ENCODE data around the gene CABLES2. TPM values are rescaled to one million over a fixed set of nuclear protein-coding genes. Genes with fewer than 3 reads are reported as not detected.

Gene CABLES2
- total RNA-seq, 1 donor from 2014 or later, result 6.4 TPM

DNA sequence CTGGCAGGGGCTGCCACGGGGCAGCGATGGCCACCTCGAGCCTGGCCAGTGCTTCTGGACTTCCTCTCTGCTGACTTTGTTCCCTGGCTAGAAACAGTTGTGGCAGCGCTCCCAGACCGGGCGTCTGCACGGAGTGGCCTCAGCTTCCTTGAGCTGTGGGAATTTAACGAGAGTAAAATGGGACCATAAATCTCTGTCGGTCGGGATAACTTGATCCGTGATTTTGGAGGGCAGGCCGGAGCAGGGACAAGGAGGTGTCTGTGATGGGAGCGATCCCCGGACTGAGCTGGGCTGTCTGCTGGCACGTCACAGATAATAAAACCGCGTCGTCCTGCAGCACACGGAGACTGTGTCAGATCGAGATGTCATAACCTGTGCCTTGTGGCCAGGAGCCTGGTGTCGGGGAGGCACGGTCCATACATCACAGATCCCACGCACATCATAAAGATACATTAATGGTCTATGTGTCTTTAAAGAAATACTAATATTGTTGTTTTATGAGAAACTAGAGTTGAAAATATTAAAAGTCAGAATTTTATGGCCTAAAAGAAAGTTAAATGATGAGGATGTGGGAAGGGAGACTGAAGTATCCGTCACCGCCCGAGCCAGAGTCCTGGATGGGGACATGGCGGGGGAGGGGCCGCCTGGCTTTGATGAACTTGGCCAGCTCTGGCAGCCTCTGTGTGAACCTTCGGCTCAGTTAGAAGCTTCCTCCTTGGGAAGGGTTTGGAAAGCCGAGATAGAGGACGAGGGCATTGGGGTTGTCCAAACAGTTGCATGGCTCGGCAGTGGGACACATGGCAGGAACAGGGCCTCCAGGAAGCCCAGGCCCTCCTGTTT is 26.8 kb upstream of the CABLES2 start:
- Mint-ChIP-seq H3K4me3 (ENCODE audit: unreplicated experiment) (no peak overlapping the region), H3K27ac (ENCODE audit: unreplicated experiment) (no peak overlapping the region), H3K36me3 (ENCODE audit: low read depth) (no peaks in the 10 kb centered on the region), H3K4me1 (ENCODE audit: low read depth) (no peaks in the 10 kb centered on the region), H3K9me3 (ENCODE audit: low read depth) (no peaks in the 10 kb centered on the region), H3K27me3 (ENCODE audit: low read depth) (peaks cover 40% of the 10 kb centered on the region)
- TF ChIP-seq, protein P1, sequence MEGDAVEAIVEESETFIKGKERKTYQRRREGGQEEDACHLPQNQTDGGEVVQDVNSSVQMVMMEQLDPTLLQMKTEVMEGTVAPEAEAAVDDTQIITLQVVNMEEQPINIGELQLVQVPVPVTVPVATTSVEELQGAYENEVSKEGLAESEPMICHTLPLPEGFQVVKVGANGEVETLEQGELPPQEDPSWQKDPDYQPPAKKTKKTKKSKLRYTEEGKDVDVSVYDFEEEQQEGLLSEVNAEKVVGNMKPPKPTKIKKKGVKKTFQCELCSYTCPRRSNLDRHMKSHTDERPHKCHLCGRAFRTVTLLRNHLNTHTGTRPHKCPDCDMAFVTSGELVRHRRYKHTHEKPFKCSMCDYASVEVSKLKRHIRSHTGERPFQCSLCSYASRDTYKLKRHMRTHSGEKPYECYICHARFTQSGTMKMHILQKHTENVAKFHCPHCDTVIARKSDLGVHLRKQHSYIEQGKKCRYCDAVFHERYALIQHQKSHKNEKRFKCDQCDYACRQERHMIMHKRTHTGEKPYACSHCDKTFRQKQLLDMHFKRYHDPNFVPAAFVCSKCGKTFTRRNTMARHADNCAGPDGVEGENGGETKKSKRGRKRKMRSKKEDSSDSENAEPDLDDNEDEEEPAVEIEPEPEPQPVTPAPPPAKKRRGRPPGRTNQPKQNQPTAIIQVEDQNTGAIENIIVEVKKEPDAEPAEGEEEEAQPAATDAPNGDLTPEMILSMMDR (IDR thresholded peaks at IDR 0.05), result no peak
- DNase-seq (ENCODE audit: low spot score), result no peak

DNA sequence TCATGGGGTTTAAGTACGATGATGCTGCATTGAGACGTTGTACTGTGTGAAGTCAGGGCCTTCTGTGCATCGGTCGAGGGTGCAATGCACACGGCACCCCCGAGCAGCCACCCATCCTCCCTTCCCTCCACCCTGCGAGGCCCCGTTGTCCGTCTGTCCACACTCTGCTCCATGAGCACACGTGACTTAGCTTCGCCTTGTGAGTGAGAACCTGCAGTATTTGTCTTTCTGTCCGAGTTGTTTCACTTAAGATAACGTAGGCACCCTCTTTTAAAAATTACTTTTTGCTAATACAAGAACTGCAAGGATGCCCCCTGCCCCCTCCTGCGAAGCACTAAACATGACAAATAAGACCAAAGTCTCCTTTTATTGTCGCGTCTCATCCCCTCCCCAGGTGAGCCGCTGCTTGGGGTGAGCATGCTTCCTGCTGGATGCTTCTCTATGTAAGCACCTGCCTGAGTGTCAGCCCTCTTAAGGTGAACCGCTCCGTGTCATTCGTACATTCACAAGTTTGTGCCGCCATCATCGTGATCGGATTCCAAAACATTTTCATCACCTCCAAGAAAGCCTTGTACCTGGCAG is 23.9 kb upstream of the CABLES2 start:
- H3K4me3 Mint-ChIP-seq (ENCODE audit: unreplicated experiment), result no peak overlapping the region
- TF ChIP-seq, protein P1 (IDR thresholded peaks at IDR 0.05), result no peak
- no peak overlapping the region for H3K27ac Mint-ChIP-seq (ENCODE audit: unreplicated experiment)
- H3K9me3 Mint-ChIP-seq (ENCODE audit: low read depth), result no peaks in the 10 kb centered on the region
- no peak for DNase-seq (ENCODE audit: low spot score)
- H3K4me1 Mint-ChIP-seq (ENCODE audit: low read depth), result no peaks in the 10 kb centered on the region
- no peaks in the 10 kb centered on the region for H3K36me3 Mint-ChIP-seq (ENCODE audit: low read depth)
- peaks cover 37% of the 10 kb centered on the region for H3K27me3 Mint-ChIP-seq (ENCODE audit: low read depth)

DNA sequence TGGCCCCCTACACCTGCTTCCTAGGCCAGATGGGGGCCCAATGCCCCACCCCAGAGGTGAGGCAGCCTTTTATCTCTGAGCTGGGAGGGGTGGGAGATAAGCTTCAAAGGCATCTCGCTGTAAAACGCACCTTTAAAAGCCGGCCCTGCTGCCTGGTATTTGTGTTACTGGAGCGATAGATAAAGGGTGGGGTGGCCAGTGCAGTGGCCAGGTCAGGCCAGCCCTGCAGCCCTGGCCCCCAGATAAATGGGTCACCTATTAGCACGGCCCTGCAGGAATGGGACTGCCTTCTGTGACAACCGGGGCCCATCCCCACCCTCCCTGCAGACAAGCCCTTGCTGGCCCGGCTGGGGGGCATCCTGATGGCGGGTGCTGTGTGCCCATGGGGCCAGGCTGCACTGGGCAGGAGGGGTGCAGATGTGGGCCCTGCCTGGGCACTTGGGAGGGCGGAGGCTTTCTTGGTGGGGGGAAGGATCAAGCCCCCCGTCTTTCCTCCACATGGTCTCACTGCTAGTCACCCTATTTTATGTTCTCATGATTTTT is 23.3 kb upstream of the CABLES2 start:
- H3K4me3 Mint-ChIP-seq (ENCODE audit: unreplicated experiment), result no peak overlapping the region
- no peaks in the 10 kb centered on the region for H3K4me1 Mint-ChIP-seq (ENCODE audit: low read depth)
- no peak for DNase-seq (ENCODE audit: low spot score)
- H3K27me3 Mint-ChIP-seq (ENCODE audit: low read depth), result peaks cover 31% of the 10 kb centered on the region
- no peaks in the 10 kb centered on the region for H3K9me3 Mint-ChIP-seq (ENCODE audit: low read depth)
- no peak overlapping the region for H3K27ac Mint-ChIP-seq (ENCODE audit: unreplicated experiment)
- TF ChIP-seq, protein P1 (IDR thresholded peaks at IDR 0.05), result no peak
- no peaks in the 10 kb centered on the region for H3K36me3 Mint-ChIP-seq (ENCODE audit: low read depth)

DNA sequence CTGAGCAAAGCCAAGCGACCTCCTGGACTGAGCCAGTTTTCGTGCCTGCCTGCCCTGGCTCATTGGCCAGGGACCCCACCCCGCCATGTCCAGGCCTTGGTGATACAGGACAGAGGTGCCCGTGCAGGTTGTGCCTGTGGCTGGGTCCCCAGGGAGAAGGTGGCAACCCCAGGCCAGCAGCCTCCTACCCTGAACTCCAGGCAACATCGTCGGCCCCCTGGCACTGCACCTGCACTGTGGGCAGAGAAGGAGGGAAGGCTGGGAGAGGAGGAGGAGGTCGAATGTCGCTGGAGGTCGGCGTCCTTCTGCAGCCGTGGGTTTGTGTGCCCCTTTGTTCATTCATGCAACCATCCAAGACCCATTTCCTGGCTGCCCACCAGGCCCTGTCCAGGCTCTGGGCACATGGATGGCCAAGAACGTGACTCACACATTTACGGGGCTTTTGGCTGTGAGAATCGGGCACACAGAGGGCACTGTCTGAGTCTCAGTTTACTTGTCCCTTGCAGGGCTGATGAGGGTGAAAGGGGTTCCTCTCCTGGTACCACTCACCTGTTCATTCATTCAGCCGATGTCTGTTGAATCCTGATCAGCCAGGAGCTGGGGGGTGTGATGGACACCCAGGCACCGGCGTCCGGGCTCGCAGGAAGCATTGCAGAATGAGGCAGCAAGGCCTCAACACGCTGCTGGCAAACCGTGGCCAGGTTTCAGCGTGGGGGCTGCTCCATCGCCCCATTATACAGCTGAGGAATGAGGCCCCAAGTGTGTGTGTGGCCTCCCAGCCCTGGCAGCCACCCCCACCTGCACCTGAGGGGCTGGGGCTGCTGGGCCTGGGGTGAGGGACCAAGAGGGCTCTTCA is 22.6 kb upstream of the CABLES2 start:
- TF ChIP-seq, protein P1 (IDR thresholded peaks at IDR 0.05), result no peak
- no peaks in the 10 kb centered on the region for H3K36me3 Mint-ChIP-seq (ENCODE audit: low read depth)
- no peaks in the 10 kb centered on the region for H3K9me3 Mint-ChIP-seq (ENCODE audit: low read depth)
- H3K27me3 Mint-ChIP-seq (ENCODE audit: low read depth), result peaks cover 26% of the 10 kb centered on the region
- no peaks in the 10 kb centered on the region for H3K4me1 Mint-ChIP-seq (ENCODE audit: low read depth)
- no peak for DNase-seq (ENCODE audit: low spot score)
- H3K27ac Mint-ChIP-seq (ENCODE audit: unreplicated experiment), result no peak overlapping the region
- no peak overlapping the region for H3K4me3 Mint-ChIP-seq (ENCODE audit: unreplicated experiment)
